ENCODE results near the gene TRMT6. TPM values are rescaled to one million over a fixed set of nuclear protein-coding genes. Genes with fewer than 3 reads are reported as not detected.
A peak's percentile ranks its signal among the peaks of the same experiment; 100 is the strongest.

TRMT6 gene
- total RNA-seq, 4 donors from 2014 or later, result 16.5 to 27.5 (median 19.0) TPM

DNA sequence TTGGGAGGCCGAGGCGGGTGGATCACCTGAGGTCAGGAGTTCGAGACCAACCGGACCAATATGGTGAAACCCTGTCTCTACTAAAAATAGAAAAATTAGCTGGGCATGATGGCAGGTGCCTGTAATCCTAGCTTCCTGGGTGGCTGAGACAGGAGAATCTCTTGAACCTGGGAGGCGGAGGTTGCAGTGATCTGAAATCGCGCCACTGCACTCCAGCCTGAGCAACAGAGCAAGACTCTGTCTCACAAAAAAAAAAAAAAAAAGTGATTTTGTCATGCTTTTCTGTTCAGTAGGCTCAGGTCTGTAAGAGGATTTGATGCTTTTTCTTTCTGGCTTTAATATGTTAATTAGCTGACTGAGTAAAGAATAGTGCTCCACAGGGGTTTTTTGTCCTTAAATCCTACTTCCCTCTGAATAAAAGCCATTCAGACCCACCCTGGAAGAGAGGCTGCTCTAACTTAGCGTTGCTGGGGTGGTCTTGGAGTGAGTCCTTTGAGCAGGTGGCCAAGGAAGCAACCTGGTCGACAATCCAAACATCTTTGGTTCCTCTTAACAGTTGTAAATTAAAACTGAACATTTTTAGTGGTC, 19.1 kb upstream of the TRMT6 start:
- in situ Hi-C loops (cut with MboI; ENCODE audit: low sequenced_read_pairs in 4 of 4), result loop anchor here in 2 of 4 donors (25.0 kb wide), 2 partner anchors 118 to 407 kb away; no protein-coding TSS in a partner anchor
- Histone ChIP-seq H3K27ac (no peak overlapping the region), H3K9me3 (no peaks in the 10 kb centered on the region), H3K36me3 (peaks cover 0 to 32% of the 10 kb centered on the region in 2 donors), H3K27me3 (no peaks in the 10 kb centered on the region), H3K4me3 (no peak overlapping the region), H3K4me1 (no peaks in the 10 kb centered on the region)
- ATAC-seq (no peak), DNase-seq (no peak)
- no peak for TF ChIP-seq POLR2A (IDR thresholded peaks at IDR 0.05)
- TF ChIP-seq, protein P1, sequence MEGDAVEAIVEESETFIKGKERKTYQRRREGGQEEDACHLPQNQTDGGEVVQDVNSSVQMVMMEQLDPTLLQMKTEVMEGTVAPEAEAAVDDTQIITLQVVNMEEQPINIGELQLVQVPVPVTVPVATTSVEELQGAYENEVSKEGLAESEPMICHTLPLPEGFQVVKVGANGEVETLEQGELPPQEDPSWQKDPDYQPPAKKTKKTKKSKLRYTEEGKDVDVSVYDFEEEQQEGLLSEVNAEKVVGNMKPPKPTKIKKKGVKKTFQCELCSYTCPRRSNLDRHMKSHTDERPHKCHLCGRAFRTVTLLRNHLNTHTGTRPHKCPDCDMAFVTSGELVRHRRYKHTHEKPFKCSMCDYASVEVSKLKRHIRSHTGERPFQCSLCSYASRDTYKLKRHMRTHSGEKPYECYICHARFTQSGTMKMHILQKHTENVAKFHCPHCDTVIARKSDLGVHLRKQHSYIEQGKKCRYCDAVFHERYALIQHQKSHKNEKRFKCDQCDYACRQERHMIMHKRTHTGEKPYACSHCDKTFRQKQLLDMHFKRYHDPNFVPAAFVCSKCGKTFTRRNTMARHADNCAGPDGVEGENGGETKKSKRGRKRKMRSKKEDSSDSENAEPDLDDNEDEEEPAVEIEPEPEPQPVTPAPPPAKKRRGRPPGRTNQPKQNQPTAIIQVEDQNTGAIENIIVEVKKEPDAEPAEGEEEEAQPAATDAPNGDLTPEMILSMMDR (IDR thresholded peaks at IDR 0.05 in 4 of 5, conservative IDR thresholded peaks at IDR 0.05 in 1 of 5), result no peak
- intact Hi-C loops (cut with DNase I; ENCODE audit: low total_unique reads), result no loop called here

DNA sequence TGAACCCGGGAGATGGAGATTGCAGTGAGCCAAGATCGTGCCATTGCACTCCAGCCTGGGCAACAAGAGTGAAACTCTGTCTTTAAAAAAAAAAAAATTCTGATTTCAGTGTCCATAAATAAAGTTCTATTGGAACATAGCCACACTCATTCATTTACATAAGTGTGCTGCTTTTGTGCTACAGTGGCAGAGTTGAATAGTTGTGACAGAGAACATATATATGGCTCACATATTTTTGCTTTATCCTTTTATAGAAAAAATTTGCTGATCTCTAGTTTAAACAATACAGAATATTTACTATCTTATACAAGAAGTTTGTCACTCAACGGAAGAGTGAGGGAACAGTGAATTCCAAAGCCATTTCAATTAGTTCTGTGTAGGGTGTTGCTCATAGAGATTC, 18.1 kb upstream of the TRMT6 start:
- H3K27ac ChIP-seq, result no peak overlapping the region
- no peak overlapping the region for H3K4me3 ChIP-seq
- no peaks in the 10 kb centered on the region for H3K9me3 ChIP-seq
- in situ Hi-C loops (cut with MboI; ENCODE audit: low sequenced_read_pairs in 4 of 4) (loop anchor here in 2 of 4 donors (25.0 kb wide), 2 partner anchors 119 to 406 kb away; no protein-coding TSS in a partner anchor), intact Hi-C loops (cut with DNase I; ENCODE audit: low total_unique reads) (no loop called here)
- ATAC-seq, result no peak
- H3K4me1 ChIP-seq, result no peaks in the 10 kb centered on the region
- peaks cover 0 to 33% of the 10 kb centered on the region in 2 donors for H3K36me3 ChIP-seq
- H3K27me3 ChIP-seq, result no peaks in the 10 kb centered on the region
- TF ChIP-seq, protein P1 (IDR thresholded peaks at IDR 0.05 in 4 of 5, conservative IDR thresholded peaks at IDR 0.05 in 1 of 5), result no peak
- no peak for TF ChIP-seq POLR2A (IDR thresholded peaks at IDR 0.05)
- no peak for DNase-seq

DNA sequence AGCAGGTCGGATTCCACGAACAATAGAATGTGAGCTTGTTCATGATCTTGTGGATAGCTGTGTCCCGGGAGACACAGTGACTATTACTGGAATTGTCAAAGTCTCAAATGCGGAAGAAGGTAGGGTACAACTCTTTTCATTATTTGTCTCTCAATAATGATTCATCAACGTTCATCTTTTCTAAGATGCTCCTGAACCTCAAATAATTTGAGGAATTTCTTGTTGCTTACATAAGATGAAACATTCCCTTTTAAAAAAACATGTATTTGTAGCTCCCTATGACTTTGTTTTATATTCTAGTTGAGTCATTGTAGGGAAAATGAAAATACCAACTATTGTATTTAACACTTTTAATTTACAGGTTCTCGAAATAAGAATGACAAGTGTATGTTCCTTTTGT, 17.1 kb upstream of the TRMT6 start:
- H3K9me3 ChIP-seq, result no peaks in the 10 kb centered on the region
- TF ChIP-seq, protein P1 (IDR thresholded peaks at IDR 0.05 in 4 of 5, conservative IDR thresholded peaks at IDR 0.05 in 1 of 5), result no peak
- no peak for TF ChIP-seq POLR2A (IDR thresholded peaks at IDR 0.05)
- intact Hi-C loops (cut with DNase I; ENCODE audit: low total_unique reads) (no loop called here), in situ Hi-C loops (cut with MboI; ENCODE audit: low sequenced_read_pairs in 4 of 4) (loop anchor here in 2 of 4 donors (25.0 kb wide), 2 partner anchors 120 to 405 kb away; no protein-coding TSS in a partner anchor)
- no peak overlapping the region for H3K27ac ChIP-seq
- H3K27me3 ChIP-seq, result no peaks in the 10 kb centered on the region
- DNase-seq (no peak), ATAC-seq (no peak)
- H3K4me1 ChIP-seq, result no peaks in the 10 kb centered on the region
- no peak overlapping the region for H3K4me3 ChIP-seq
- peaks cover 0 to 35% of the 10 kb centered on the region in 2 donors for H3K36me3 ChIP-seq

DNA sequence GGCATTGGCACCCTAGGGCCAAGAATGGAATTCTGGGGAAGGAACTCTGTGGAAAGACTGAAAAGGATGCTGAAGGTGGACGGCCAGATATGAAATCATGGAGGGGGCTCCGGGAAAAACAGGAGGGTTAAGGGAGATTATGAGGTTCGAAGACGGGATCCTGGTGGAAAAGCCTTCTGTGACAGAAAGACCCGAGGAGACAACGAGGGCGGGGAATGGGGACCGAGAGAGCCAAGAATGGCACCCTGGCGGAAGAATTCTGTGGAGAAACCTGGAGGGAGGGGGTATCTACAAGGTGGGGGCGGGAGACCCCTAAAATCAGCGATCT, 426 bp downstream of the TRMT6 start:
- Histone ChIP-seq H3K27me3 (no peaks in the 10 kb centered on the region), H3K9me3 (no peaks in the 10 kb centered on the region), H3K4me1 (peaks cover 16 to 18% of the 10 kb centered on the region in 2 donors), H3K4me3 (peak overlapping the region; percentile 63 to 90 (median 84)), H3K36me3 (peaks cover 0 to 40% of the 10 kb centered on the region in 2 donors), H3K27ac (peak overlapping the region; percentile 85 to 89 (median 86))
- intact Hi-C loops (cut with DNase I; ENCODE audit: low total_unique reads), result loop anchor here (1.0 to 5.0 kb wide), 4 partner anchors 58 to 423 kb away; partner anchors contain the start of gene SHLD1
- in situ Hi-C loops (cut with MboI; ENCODE audit: low sequenced_read_pairs in 4 of 4), result loop anchor here in 3 of 4 donors (25.0 kb wide), 3 partner anchors 137 to 413 kb away; no protein-coding TSS in a partner anchor
- DNase-seq (no peak), ATAC-seq (peak in 1 of 2 donors; percentile 13)
- TF ChIP-seq, protein P1 (IDR thresholded peaks at IDR 0.05 in 4 of 5, conservative IDR thresholded peaks at IDR 0.05 in 1 of 5), result no peak
- no peak for TF ChIP-seq POLR2A (IDR thresholded peaks at IDR 0.05)
